Measurements from ENCODE around the gene CADPS2.

DNA sequence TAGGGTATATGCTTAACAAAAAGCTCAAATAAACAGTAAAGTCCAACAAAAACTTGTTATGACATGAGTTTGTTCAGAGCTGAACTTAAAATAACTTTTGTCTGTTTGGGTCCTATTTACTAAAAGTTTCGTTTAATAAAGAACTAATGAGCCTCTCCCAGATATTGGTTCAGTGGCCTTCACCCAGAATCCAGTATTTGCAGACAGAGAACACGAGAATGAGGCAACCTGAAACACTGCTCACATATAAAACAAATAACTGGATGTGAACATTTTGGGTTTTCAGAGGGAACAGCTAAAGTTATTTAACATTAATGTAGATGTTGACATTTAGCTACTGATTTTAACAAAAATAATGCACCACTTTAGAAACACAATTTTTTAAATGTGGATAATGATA, 285.6 kb downstream of the CADPS2 start:
- TF ChIP-seq POLR2A (IDR thresholded peaks at IDR 0.05) = no peak
- TF ChIP-seq, protein P1, sequence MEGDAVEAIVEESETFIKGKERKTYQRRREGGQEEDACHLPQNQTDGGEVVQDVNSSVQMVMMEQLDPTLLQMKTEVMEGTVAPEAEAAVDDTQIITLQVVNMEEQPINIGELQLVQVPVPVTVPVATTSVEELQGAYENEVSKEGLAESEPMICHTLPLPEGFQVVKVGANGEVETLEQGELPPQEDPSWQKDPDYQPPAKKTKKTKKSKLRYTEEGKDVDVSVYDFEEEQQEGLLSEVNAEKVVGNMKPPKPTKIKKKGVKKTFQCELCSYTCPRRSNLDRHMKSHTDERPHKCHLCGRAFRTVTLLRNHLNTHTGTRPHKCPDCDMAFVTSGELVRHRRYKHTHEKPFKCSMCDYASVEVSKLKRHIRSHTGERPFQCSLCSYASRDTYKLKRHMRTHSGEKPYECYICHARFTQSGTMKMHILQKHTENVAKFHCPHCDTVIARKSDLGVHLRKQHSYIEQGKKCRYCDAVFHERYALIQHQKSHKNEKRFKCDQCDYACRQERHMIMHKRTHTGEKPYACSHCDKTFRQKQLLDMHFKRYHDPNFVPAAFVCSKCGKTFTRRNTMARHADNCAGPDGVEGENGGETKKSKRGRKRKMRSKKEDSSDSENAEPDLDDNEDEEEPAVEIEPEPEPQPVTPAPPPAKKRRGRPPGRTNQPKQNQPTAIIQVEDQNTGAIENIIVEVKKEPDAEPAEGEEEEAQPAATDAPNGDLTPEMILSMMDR (IDR thresholded peaks at IDR 0.05) = no peak
